SU-DHL-6 (cell line): ENCODE data around the gene ATG101.
A peak's percentile ranks its signal among the peaks of the same experiment; 100 is the strongest.

Source experiments
- H2AFZ ChIP-seq: fragments of 200-600 bp; sonication (generic); 2 replicates; pipeline ENCODE4 v1.6.1; 2014; ENCODE audit warnings: low read depth, mild to moderate bottlenecking, moderate library complexity, mixed read lengths, antibody characterized with exemption, low read length; ENCODE audit not compliant: severe bottlenecking
- H3F3A ChIP-seq: fragments of 200-600 bp; shearing (Covaris generic); 2 replicates; pipeline ENCODE4 v1.6.0; 2016; ENCODE audit warnings: antibody characterized with exemption, mild to moderate bottlenecking; ENCODE audit not compliant: insufficient read depth
- H3K27ac ChIP-seq: fragments of 200-600 bp; sonication (generic); 2 replicates; pipeline ENCODE4 v1.5.1; 2016; ENCODE audit warnings: low read depth, mild to moderate bottlenecking, low read length, moderate library complexity, mixed read lengths
- H3K27me3 ChIP-seq: fragments of 200-600 bp; sonication (generic), shearing (Covaris generic); 2 replicates; pipeline ENCODE4 v1.6.0; 2014; ENCODE audit warnings: mild to moderate bottlenecking, low read length
- H3K36me3 ChIP-seq: fragments of 200-600 bp; sonication (generic); 2 replicates; pipeline ENCODE4 v1.6.1; 2014; ENCODE audit warnings: mild to moderate bottlenecking, low read length, mixed read lengths
- H3K4me2 ChIP-seq: fragments of 300-600, 200-600 bp; shearing (Covaris generic), sonication (generic); 2 replicates; pipeline ENCODE4 v1.6.0; 2014; ENCODE audit warnings: low read length, low read depth, mild to moderate bottlenecking; ENCODE audit not compliant: poor library complexity, severe bottlenecking
- H3K4me3 ChIP-seq: fragments of 200-600 bp; sonication (generic); 2 replicates; pipeline ENCODE4 v1.5.1; 2014; ENCODE audit warnings: antibody characterized with exemption, low read length, mild to moderate bottlenecking, mixed read lengths; ENCODE audit not compliant: insufficient read depth, poor library complexity, severe bottlenecking
- H3K79me2 ChIP-seq: fragments of 200-600 bp; sonication (generic); 2 replicates; pipeline ENCODE4 v1.6.1; 2014; ENCODE audit warnings: mild to moderate bottlenecking, low read length, moderate library complexity; ENCODE audit not compliant: insufficient read depth
- H3K9ac ChIP-seq: fragments of 200-600 bp; sonication (generic); 2 replicates; pipeline ENCODE4 v1.7.0; 2014; ENCODE audit warnings: mild to moderate bottlenecking, low read length
- H3K9me2 ChIP-seq: fragments of 200-600 bp; sonication (generic); replicated peaks from 2 replicates; pipeline ENCODE4 v1.6.1; 2014; ENCODE audit warnings: low read length; ENCODE audit not compliant: insufficient read depth
- H3K9me3 ChIP-seq: fragments of 200-600 bp; sonication (generic); 2 replicates; pipeline ENCODE4 v1.6.1; 2014; ENCODE audit warnings: low read length, mixed read lengths; ENCODE audit not compliant: insufficient read depth
- H4K20me1 ChIP-seq: fragments of 200-600 bp; sonication (generic); 2 replicates; pipeline ENCODE4 v1.6.1; 2014; ENCODE audit warnings: low read depth, mild to moderate bottlenecking, antibody characterized with exemption, low read length, moderate library complexity, mixed read lengths
- EZH2phosphoT487 ChIP-seq: fragments of 200-600 bp; sonication (generic), shearing (Covaris generic); conservative IDR thresholded peaks from 2 replicates; pipeline ENCODE4 v1.6.1; 2018; ENCODE audit warnings: mild to moderate bottlenecking, antibody characterized with exemption, low read length, moderate library complexity, mixed read lengths
- TF ChIP-seq, protein P1 (sequence below): fragments of 200-600 bp; sonication (generic); IDR thresholded peaks from one replicate; pipeline ENCODE4 v1.5.1; 2017; ENCODE audit warnings: antibody characterized with exemption, mild to moderate bottlenecking, low read length, moderate library complexity; ENCODE audit not compliant: insufficient read depth, poor library complexity, severe bottlenecking

ATG101 gene

DNA sequence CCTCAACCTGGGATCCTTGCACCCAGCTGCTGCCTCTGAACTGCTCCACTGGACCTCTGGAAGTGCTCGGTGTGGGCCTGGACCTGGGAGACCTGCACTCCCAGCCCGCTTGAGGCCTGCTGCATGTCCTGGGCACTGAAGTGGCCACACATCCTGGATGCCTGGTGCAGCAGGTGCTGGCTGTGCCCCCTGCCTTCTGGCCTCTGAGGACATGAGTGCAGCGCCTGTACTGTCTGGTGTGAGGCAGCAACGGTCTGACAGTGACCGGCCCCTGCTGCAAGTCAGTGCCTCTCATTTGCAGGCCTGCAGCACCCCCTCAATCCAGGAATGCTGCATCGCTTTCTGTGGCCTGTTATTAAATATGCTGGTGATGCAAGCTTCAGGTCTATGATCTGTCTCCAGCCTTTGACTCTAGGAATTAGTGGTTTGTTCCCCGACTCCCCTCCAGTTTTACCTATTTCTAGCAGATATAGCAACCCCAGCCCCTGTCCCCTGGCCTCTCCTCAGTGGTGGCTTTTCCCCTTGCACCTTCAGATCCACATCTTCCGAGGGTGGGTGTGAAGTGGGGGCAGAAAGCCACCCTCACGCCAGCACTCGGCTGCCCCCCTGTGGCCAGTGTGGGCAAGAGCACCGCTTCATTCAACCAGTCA lies 13.3 kb downstream of the ATG101 start:
- H3K9me3 ChIP-seq: no peaks in the 10 kb centered on the region
- no peak overlapping the region for H2AFZ ChIP-seq
- H3K27me3 ChIP-seq: no peaks in the 10 kb centered on the region
- H3F3A ChIP-seq: no peaks in the 10 kb centered on the region
- H3K4me2 ChIP-seq: no peak overlapping the region
- H3K79me2 ChIP-seq: no peaks in the 10 kb centered on the region
- TF ChIP-seq EZH2phosphoT487: no peak
- TF ChIP-seq, protein P1, sequence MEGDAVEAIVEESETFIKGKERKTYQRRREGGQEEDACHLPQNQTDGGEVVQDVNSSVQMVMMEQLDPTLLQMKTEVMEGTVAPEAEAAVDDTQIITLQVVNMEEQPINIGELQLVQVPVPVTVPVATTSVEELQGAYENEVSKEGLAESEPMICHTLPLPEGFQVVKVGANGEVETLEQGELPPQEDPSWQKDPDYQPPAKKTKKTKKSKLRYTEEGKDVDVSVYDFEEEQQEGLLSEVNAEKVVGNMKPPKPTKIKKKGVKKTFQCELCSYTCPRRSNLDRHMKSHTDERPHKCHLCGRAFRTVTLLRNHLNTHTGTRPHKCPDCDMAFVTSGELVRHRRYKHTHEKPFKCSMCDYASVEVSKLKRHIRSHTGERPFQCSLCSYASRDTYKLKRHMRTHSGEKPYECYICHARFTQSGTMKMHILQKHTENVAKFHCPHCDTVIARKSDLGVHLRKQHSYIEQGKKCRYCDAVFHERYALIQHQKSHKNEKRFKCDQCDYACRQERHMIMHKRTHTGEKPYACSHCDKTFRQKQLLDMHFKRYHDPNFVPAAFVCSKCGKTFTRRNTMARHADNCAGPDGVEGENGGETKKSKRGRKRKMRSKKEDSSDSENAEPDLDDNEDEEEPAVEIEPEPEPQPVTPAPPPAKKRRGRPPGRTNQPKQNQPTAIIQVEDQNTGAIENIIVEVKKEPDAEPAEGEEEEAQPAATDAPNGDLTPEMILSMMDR: peak; percentile 99
- no peaks in the 10 kb centered on the region for H4K20me1 ChIP-seq
- no peaks in the 10 kb centered on the region for H3K36me3 ChIP-seq
- H3K27ac ChIP-seq: no peak overlapping the region
- no peaks in the 10 kb centered on the region for H3K9me2 ChIP-seq
- H3K9ac ChIP-seq: no peak overlapping the region
- H3K4me3 ChIP-seq: no peak overlapping the region

DNA sequence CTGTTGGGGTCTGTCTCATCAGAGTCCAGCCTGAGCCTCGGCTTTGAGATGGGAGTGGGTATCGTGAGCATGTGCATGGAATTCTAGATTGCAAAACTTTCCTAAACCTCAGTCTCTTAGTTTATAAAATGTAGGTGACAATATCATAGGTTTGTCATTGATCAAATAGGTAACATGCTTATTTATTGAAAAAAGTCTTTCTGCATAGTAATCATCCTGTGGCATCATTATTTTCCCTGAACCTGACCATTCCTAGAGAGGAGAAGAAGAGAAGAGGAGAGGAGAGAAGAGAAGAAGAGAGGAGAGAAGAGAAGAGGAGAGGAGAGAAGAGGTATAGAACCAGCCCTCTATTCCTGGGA lies 13.8 kb downstream of the ATG101 start:
- Histone ChIP-seq H3F3A (no peaks in the 10 kb centered on the region), H3K9me3 (no peaks in the 10 kb centered on the region), H3K4me2 (no peak overlapping the region), H3K36me3 (no peaks in the 10 kb centered on the region), H3K9me2 (no peaks in the 10 kb centered on the region), H3K9ac (no peak overlapping the region), H3K27ac (no peak overlapping the region), H3K4me3 (no peak overlapping the region), H4K20me1 (no peaks in the 10 kb centered on the region), H3K79me2 (no peaks in the 10 kb centered on the region), H2AFZ (no peak overlapping the region), H3K27me3 (no peaks in the 10 kb centered on the region)
- TF ChIP-seq, protein P1: no peak
- TF ChIP-seq EZH2phosphoT487: no peak

DNA sequence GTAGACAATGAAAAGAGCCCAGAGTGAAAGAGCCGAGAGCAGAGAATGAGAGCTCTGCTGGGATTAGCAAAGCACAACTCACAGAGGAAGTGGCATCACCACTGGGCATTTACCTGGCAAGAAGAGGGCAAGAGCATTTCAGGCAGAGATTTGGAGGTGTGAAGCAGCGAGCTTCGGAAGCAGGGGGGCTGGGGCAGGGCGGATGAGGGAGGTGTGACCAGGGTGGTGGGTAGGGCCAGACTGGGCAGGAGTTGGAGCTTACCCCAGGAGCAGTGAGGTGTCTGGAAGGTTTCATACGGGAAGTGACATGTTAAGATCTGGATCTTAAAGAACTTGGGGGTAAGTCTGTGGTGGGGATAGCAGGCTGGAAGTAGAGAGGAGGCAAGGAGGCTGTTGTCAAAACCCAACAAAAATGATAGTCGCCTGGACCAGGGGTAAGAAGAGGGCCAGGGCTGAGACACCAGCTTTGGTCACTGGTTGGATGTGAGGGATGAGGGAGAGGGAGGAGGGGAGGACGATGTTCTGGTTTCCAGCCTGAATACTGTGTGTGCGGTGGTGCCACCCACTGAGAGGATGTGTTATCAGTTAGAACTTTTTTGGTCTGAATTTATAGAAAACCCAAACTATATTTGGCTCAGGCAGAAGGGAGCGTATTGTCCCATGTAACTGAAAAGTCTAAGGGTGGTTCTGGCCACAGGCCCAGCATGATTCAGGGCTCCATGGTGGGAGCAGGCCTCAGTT lies 14.9 kb downstream of the ATG101 start:
- Histone ChIP-seq H4K20me1 (no peaks in the 10 kb centered on the region), H3K9ac (no peak overlapping the region), H2AFZ (no peak overlapping the region), H3K9me2 (no peaks in the 10 kb centered on the region), H3K79me2 (no peaks in the 10 kb centered on the region), H3K9me3 (no peaks in the 10 kb centered on the region), H3K4me3 (no peak overlapping the region), H3K4me2 (no peak overlapping the region), H3K27me3 (no peaks in the 10 kb centered on the region), H3F3A (no peaks in the 10 kb centered on the region), H3K36me3 (no peaks in the 10 kb centered on the region), H3K27ac (no peak overlapping the region)
- TF ChIP-seq, protein P1: no peak
- TF ChIP-seq EZH2phosphoT487: no peak
